SU-DHL-6 (cell line): Measurements from ENCODE around the gene SCG5.

Experiments
- H2AFZ ChIP-seq: fragments of 200-600 bp; sonication (generic); 2 replicates; pipeline ENCODE4 v1.6.1; 2014; ENCODE audit warnings: low read depth, mild to moderate bottlenecking, moderate library complexity, mixed read lengths, antibody characterized with exemption, low read length; ENCODE audit not compliant: severe bottlenecking
- H3F3A ChIP-seq: fragments of 200-600 bp; shearing (Covaris generic); 2 replicates; pipeline ENCODE4 v1.6.0; 2016; ENCODE audit warnings: antibody characterized with exemption, mild to moderate bottlenecking; ENCODE audit not compliant: insufficient read depth
- H3K27ac ChIP-seq: fragments of 200-600 bp; sonication (generic); 2 replicates; pipeline ENCODE4 v1.5.1; 2016; ENCODE audit warnings: low read depth, mild to moderate bottlenecking, low read length, moderate library complexity, mixed read lengths
- H3K27me3 ChIP-seq: fragments of 200-600 bp; sonication (generic), shearing (Covaris generic); 2 replicates; pipeline ENCODE4 v1.6.0; 2014; ENCODE audit warnings: mild to moderate bottlenecking, low read length
- H3K36me3 ChIP-seq: fragments of 200-600 bp; sonication (generic); 2 replicates; pipeline ENCODE4 v1.6.1; 2014; ENCODE audit warnings: mild to moderate bottlenecking, low read length, mixed read lengths
- H3K4me2 ChIP-seq: fragments of 300-600, 200-600 bp; shearing (Covaris generic), sonication (generic); 2 replicates; pipeline ENCODE4 v1.6.0; 2014; ENCODE audit warnings: low read length, low read depth, mild to moderate bottlenecking; ENCODE audit not compliant: poor library complexity, severe bottlenecking
- H3K4me3 ChIP-seq: fragments of 200-600 bp; sonication (generic); 2 replicates; pipeline ENCODE4 v1.5.1; 2014; ENCODE audit warnings: antibody characterized with exemption, low read length, mild to moderate bottlenecking, mixed read lengths; ENCODE audit not compliant: insufficient read depth, poor library complexity, severe bottlenecking
- H3K79me2 ChIP-seq: fragments of 200-600 bp; sonication (generic); 2 replicates; pipeline ENCODE4 v1.6.1; 2014; ENCODE audit warnings: mild to moderate bottlenecking, low read length, moderate library complexity; ENCODE audit not compliant: insufficient read depth
- H3K9ac ChIP-seq: fragments of 200-600 bp; sonication (generic); 2 replicates; pipeline ENCODE4 v1.7.0; 2014; ENCODE audit warnings: mild to moderate bottlenecking, low read length
- H3K9me2 ChIP-seq: fragments of 200-600 bp; sonication (generic); replicated peaks from 2 replicates; pipeline ENCODE4 v1.6.1; 2014; ENCODE audit warnings: low read length; ENCODE audit not compliant: insufficient read depth
- H3K9me3 ChIP-seq: fragments of 200-600 bp; sonication (generic); 2 replicates; pipeline ENCODE4 v1.6.1; 2014; ENCODE audit warnings: low read length, mixed read lengths; ENCODE audit not compliant: insufficient read depth
- H4K20me1 ChIP-seq: fragments of 200-600 bp; sonication (generic); 2 replicates; pipeline ENCODE4 v1.6.1; 2014; ENCODE audit warnings: low read depth, mild to moderate bottlenecking, antibody characterized with exemption, low read length, moderate library complexity, mixed read lengths
- EZH2phosphoT487 ChIP-seq: fragments of 200-600 bp; sonication (generic), shearing (Covaris generic); conservative IDR thresholded peaks from 2 replicates; pipeline ENCODE4 v1.6.1; 2018; ENCODE audit warnings: mild to moderate bottlenecking, antibody characterized with exemption, low read length, moderate library complexity, mixed read lengths
- TF ChIP-seq, protein P1 (sequence below): fragments of 200-600 bp; sonication (generic); IDR thresholded peaks from one replicate; pipeline ENCODE4 v1.5.1; 2017; ENCODE audit warnings: antibody characterized with exemption, mild to moderate bottlenecking, low read length, moderate library complexity; ENCODE audit not compliant: insufficient read depth, poor library complexity, severe bottlenecking

Gene SCG5

DNA sequence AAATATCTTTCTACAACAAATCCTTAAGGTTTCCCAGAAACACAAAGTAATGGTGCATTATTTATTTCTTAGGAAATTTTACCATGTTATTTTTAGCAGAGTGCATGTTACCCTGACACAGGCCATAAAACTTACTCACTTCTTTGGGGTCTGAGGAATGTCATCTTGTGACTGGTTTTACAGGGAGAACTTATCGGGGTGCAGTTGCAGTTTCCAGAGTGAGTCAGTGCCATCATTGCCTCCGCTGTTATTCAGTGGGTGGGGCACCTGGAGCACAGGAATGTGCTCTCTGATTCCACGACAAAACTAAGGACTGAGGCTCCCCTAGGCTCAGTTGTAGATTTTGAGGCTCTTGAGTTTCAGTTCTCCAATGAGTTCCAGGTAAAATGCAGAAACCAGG lies 65.2 kb downstream of the SCG5 start:
- no peaks in the 10 kb centered on the region for H3F3A ChIP-seq
- no peaks in the 10 kb centered on the region for H3K9me2 ChIP-seq
- H3K9me3 ChIP-seq = no peaks in the 10 kb centered on the region
- H3K36me3 ChIP-seq = no peaks in the 10 kb centered on the region
- H3K27me3 ChIP-seq = no peaks in the 10 kb centered on the region
- no peak overlapping the region for H2AFZ ChIP-seq
- H3K4me2 ChIP-seq = no peak overlapping the region
- H3K9ac ChIP-seq = no peak overlapping the region
- no peak overlapping the region for H3K4me3 ChIP-seq
- no peaks in the 10 kb centered on the region for H4K20me1 ChIP-seq
- no peak overlapping the region for H3K27ac ChIP-seq
- no peaks in the 10 kb centered on the region for H3K79me2 ChIP-seq
- TF ChIP-seq EZH2phosphoT487 = no peak
- TF ChIP-seq, protein P1, sequence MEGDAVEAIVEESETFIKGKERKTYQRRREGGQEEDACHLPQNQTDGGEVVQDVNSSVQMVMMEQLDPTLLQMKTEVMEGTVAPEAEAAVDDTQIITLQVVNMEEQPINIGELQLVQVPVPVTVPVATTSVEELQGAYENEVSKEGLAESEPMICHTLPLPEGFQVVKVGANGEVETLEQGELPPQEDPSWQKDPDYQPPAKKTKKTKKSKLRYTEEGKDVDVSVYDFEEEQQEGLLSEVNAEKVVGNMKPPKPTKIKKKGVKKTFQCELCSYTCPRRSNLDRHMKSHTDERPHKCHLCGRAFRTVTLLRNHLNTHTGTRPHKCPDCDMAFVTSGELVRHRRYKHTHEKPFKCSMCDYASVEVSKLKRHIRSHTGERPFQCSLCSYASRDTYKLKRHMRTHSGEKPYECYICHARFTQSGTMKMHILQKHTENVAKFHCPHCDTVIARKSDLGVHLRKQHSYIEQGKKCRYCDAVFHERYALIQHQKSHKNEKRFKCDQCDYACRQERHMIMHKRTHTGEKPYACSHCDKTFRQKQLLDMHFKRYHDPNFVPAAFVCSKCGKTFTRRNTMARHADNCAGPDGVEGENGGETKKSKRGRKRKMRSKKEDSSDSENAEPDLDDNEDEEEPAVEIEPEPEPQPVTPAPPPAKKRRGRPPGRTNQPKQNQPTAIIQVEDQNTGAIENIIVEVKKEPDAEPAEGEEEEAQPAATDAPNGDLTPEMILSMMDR = no peak

DNA sequence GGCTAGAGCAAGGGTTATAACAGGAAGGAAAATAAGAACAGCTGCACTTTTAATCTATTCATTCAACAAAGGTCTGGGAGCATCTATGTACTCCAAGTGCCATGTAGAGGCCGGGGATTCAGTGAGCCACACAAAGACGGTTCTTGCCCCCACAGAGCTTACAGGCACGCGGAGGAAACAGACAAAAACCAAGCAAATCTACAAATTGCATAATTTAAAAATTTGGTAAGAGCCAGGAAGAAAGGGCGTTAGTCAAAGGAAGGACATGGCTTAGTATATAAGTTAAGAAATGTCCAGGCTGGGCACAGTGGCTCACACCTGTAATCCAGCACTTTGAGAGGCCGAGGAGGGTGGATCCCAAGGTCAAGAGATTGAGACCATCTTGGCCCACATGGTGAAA lies 65.9 kb downstream of the SCG5 start:
- Histone ChIP-seq H3K4me2 (no peak overlapping the region), H3K9me3 (no peaks in the 10 kb centered on the region), H3K9ac (no peak overlapping the region), H4K20me1 (no peaks in the 10 kb centered on the region), H3K36me3 (no peaks in the 10 kb centered on the region), H3K27ac (no peak overlapping the region), H3K27me3 (no peaks in the 10 kb centered on the region), H3F3A (no peaks in the 10 kb centered on the region), H2AFZ (no peak overlapping the region), H3K9me2 (no peaks in the 10 kb centered on the region), H3K79me2 (no peaks in the 10 kb centered on the region), H3K4me3 (no peak overlapping the region)
- TF ChIP-seq, protein P1 = no peak

DNA sequence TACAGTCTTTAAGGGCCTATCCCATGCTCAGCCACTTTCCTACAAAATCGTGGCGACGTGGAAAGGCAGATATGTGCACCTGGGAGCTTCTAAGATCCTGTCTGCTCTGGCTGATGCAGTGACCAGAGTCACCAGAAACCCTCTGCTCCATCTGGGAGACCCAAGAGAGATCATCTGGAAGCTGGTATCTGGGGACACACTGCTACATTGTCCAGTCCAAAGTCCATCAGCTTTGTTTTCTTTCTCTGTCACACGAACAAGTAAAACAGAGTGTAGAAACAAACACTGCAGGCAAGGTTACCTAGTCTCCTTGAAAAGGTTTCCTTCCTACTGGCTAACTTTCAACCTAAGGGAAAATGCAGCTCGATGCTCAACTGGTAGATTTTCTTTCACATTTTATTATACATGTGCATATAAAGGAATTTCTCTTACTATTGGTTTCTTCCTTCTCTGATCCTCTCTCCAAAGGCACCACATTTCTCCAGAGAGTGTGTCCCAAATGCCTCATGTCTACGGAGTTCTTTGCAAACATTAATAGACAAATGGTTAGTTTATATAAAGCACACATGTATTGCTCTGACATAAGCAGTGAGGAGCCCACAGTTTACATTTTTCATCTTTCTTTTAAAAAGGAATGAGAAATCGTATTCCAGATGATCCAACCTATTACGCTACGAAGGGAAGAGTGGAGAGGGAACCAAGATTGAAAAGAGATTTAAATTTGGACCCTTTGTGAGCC lies 68.0 kb downstream of the SCG5 start:
- no peaks in the 10 kb centered on the region for H3K27me3 ChIP-seq
- no peak for TF ChIP-seq EZH2phosphoT487
- TF ChIP-seq, protein P1 = no peak
- no peaks in the 10 kb centered on the region for H3K79me2 ChIP-seq
- no peak overlapping the region for H3K4me3 ChIP-seq
- H4K20me1 ChIP-seq = no peaks in the 10 kb centered on the region
- H2AFZ ChIP-seq = no peak overlapping the region
- no peak overlapping the region for H3K9ac ChIP-seq
- H3K9me3 ChIP-seq = no peaks in the 10 kb centered on the region
- no peak overlapping the region for H3K27ac ChIP-seq
- H3K9me2 ChIP-seq = no peaks in the 10 kb centered on the region
- H3F3A ChIP-seq = no peaks in the 10 kb centered on the region
- no peaks in the 10 kb centered on the region for H3K36me3 ChIP-seq
- no peak overlapping the region for H3K4me2 ChIP-seq
